Thymus (tissue), 11 donors: ENCODE results near the gene GUK1. TPM values are rescaled to one million over a fixed set of nuclear protein-coding genes. Genes with fewer than 3 reads are reported as not detected.
A peak's percentile ranks its signal among the peaks of the same experiment; 100 is the strongest.
"Not testable (repeated sequence)": the region's sequence is repeated elsewhere in the genome, so short reads cannot be mapped to it uniquely, and the experiment has no call there.

Source experiments
- DNase-seq, 9 donors: peaks; one replicate each; pipeline ENCODE4 v3.0.0-alpha.2; 2013; ENCODE audit warnings: low spot score in 9 of 9, low read depth in 6 of 9, missing footprints in 1 of 9
- H3K27ac ChIP-seq, 2 donors: one replicate each; pipeline ENCODE4 v1.5.1; 2013; ENCODE audit warnings: control low read depth in 1 of 2, low read depth in 1 of 2, low read length in 1 of 2, mild to moderate bottlenecking in 1 of 2, moderate library complexity in 1 of 2
- H3K27me3 ChIP-seq, 2 donors: one replicate each; pipeline ENCODE4 v1.5.1; 2013; ENCODE audit warnings: low read length in 1 of 2; ENCODE audit not compliant: control insufficient read depth in 2 of 2, insufficient read depth in 1 of 2
- H3K36me3 ChIP-seq, 2 donors: one replicate each; pipeline ENCODE4 v1.5.1; 2013; ENCODE audit warnings: low read length in 1 of 2, mild to moderate bottlenecking in 1 of 2, moderate library complexity in 1 of 2; ENCODE audit not compliant: control insufficient read depth in 2 of 2, insufficient read depth in 2 of 2
- H3K4me1 ChIP-seq, 2 donors: one replicate each; pipeline ENCODE4 v1.5.1; 2013; ENCODE audit warnings: low read length in 2 of 2; ENCODE audit not compliant: control insufficient read depth in 2 of 2, insufficient read depth in 2 of 2
- H3K4me3 ChIP-seq, 2 donors: one replicate each; pipeline ENCODE4 v1.5.1; 2013; ENCODE audit warnings: low read length in 2 of 2, control low read depth in 1 of 2, mild to moderate bottlenecking in 1 of 2
- H3K9me3 ChIP-seq, 2 donors: one replicate each; pipeline ENCODE4 v1.5.1; 2013; ENCODE audit warnings: low read length in 1 of 2, mild to moderate bottlenecking in 1 of 2; ENCODE audit not compliant: control insufficient read depth in 2 of 2, insufficient read depth in 1 of 2
- WGBS: extraction: QIAGEN DNeasy Blood & Tissue Kit; methylation state at CpG from one replicate; pipeline ENCODE4 v1.1.7; 2013; 5-methylcytosine and 5-hydroxymethylcytosine counted together
- polyA plus RNA-seq: library from polyadenylated mRNA; stranded (reverse); fragments of 200-250 nt; gene quantifications from one replicate; pipeline ENCODE4 v1.2.3, GENCODE V29; 2013
- total RNA-seq: library from RNA; stranded (reverse); fragments of 120-200 nt; gene quantifications from one replicate; pipeline ENCODE4 v1.2.4, GENCODE V29; 2013
- donor health status: healthy.

The GUK1 gene
- total and polyA plus RNA-seq, 2 donors = 313 to 370 TPM

DNA sequence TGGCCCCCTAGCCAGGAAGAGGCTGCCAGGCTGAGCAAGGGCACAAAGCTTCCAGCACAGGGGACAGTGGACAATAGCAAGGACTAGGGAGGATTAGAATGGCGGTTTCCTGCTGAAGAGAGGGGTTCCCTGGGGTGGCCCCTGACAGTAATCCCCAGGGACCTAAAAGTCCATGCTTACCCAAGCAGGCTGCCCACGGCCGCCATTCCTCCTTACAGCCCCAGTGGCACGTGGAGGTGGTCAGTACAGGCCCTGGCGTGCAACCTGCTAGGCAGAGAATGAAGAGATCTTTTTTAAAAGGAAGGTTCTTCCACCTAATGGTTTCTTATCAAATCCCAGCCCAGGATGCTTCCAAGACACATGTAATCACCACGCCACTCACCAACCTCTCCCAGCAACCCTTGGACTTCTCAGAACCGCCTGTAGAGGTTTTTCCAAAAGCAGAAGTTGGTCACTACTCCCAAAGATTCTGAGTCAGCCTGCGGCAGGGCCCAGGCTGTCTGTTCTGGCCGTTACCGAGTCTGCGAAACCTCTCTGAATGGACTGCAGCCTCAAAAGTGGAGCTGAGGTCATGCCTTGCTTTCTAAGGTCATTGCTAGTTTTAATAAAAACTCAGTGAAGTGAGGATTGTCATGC is 31.9 kb upstream of the GUK1 start:
- no peak for DNase-seq
- Histone ChIP-seq H3K9me3 (peaks cover 0 to 7% of the 10 kb centered on the region in 2 donors), H3K36me3 (peaks cover 17 to 20% of the 10 kb centered on the region in 2 donors), H3K4me3 (peak overlapping the region; percentile 86 to 88), H3K27ac (peak overlapping the region in 1 of 2 donors; percentile 72), H3K27me3 (no peaks in the 10 kb centered on the region), H3K4me1 (peaks cover 13 to 31% of the 10 kb centered on the region in 2 donors)
- 85% methylated on average over 11 of the region's 11 CpGs for WGBS

- Histone ChIP-seq H3K4me1 (peaks cover 11 to 26% of the 10 kb centered on the region in 2 donors), H3K4me3 (peak overlapping the region; percentile 86 to 88), H3K36me3 (peaks cover 17 to 20% of the 10 kb centered on the region in 2 donors), H3K27me3 (no peaks in the 10 kb centered on the region), H3K27ac (peak overlapping the region; percentile 72 to 90), H3K9me3 (peaks cover 0 to 5% of the 10 kb centered on the region in 2 donors)
- WGBS = 6% methylated on average over 8 of the region's 8 CpGs
- DNase-seq = no peak
These were observed 31.4 kb upstream of the GUK1 start for GRCh38 chr1:228108742-228109072.

- H3K4me3 ChIP-seq = peak within 1 kb of the TSS; percentile 86 to 88
- peaks cover 0 to 3% of the 10 kb centered on the region in 2 donors for H3K9me3 ChIP-seq
- H3K27me3 ChIP-seq = no peaks in the 10 kb centered on the region
- peaks cover 9 to 20% of the 10 kb centered on the region in 2 donors for H3K4me1 ChIP-seq
- WGBS = under 1% methylated on average over 66 of the region's 66 CpGs
- peak; percentile 91 to 98 (median 96) for DNase-seq
- H3K27ac ChIP-seq = peak within 1 kb of the TSS; percentile 72 to 90
- peaks cover 17 to 20% of the 10 kb centered on the region in 2 donors for H3K36me3 ChIP-seq
These were observed 30.8 kb upstream of the GUK1 start, which contains the start of gene MRPL55 for GRCh38 chr1:228109073-228109961. Gene MRPL55, minus strand, starts transcription at chr1:228109299. Its CDS starts 1,039 bp downstream, at chr1:228108260.

DNA sequence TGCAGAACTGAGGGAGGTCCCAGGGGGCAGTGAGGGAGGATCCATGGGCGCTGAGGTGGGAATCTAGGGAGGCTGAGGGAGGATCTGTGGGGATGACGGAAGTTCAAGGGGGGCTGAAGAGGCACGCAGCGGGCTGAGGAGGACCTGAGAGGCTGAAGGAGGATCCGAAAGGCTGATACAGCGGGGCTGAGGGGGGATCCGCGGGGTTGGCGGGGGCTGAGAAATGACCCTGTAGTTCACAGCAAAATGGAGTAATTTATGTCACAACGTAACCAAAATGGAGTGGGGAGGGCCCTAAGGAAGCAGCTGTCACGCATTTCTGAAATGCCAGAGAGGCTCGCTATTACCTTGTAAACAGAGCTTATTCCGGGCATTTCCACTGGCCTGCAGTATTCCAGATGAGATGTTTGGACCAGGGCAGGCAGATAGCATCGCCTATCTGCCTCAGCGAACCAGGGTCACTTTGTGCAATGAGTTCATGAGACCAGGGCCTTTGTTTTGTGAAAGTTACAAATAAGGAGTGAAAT is 30.1 kb upstream of the GUK1 start:
- 49% methylated on average over 15 of the region's 15 CpGs for WGBS
- H3K4me3 ChIP-seq = peak overlapping the region; percentile 86 to 88
- peaks cover 0 to 3% of the 10 kb centered on the region in 2 donors for H3K9me3 ChIP-seq
- peak in 1 of 9 donors; percentile 21 for DNase-seq
- peak overlapping the region in 1 of 2 donors; percentile 89 for H3K27ac ChIP-seq
- H3K27me3 ChIP-seq = no peaks in the 10 kb centered on the region
- H3K4me1 ChIP-seq = peaks cover 9 to 19% of the 10 kb centered on the region in 2 donors
- H3K36me3 ChIP-seq = peaks cover 17 to 20% of the 10 kb centered on the region in 2 donors

DNA sequence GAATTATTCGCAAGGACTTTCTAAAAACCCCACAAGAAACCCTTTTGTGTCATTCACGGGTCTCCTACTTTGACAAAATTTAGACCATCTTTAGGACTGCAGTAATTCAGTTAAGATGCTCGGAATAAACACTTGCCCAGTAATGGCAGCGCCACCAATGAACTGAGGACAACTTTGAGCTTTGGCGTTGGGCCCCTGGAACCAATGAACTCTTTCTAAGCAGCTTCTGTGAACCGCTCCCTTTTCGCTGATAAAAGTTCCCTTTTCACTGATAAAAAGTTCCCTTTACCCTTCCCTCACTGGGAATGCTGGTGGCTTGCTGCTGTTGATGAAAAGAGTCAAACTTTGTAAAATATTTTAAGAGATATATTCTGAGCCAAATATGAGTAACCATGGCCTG is 29.5 kb upstream of the GUK1 start:
- Histone ChIP-seq H3K27me3 (no peaks in the 10 kb centered on the region), H3K36me3 (peaks cover 17 to 20% of the 10 kb centered on the region in 2 donors), H3K4me3 (no peak overlapping the region), H3K4me1 (peaks cover 9 to 19% of the 10 kb centered on the region in 2 donors), H3K9me3 (peaks cover 0 to 3% of the 10 kb centered on the region in 2 donors), H3K27ac (no peak overlapping the region)
- 97% methylated on average over 7 of the region's 7 CpGs for WGBS
- no peak for DNase-seq

GRCh38 chr1:228111315-228111714 is 28.8 kb upstream of the GUK1 start:
- not testable (repeated sequence) for H3K9me3 ChIP-seq, H3K27me3 ChIP-seq, H3K27ac ChIP-seq, H3K4me3 ChIP-seq, DNase-seq
- H3K4me1 ChIP-seq = peaks cover 9 to 19% of the 10 kb centered on the region in 2 donors
- 97% methylated on average over 6 of the region's 6 CpGs for WGBS
- peaks cover 10 to 14% of the 10 kb centered on the region in 2 donors for H3K36me3 ChIP-seq

- no peak overlapping the region for H3K27ac ChIP-seq
- no peaks in the 10 kb centered on the region for H3K27me3 ChIP-seq
- 93% methylated on average over 7 of the region's 7 CpGs for WGBS
- DNase-seq = no peak
- H3K36me3 ChIP-seq = peaks cover 6 to 7% of the 10 kb centered on the region in 2 donors
- H3K4me1 ChIP-seq = peaks cover 9 to 19% of the 10 kb centered on the region in 2 donors
- no peak overlapping the region for H3K4me3 ChIP-seq
- H3K9me3 ChIP-seq = peaks cover 0 to 3% of the 10 kb centered on the region in 2 donors
These were observed 27.9 kb upstream of the GUK1 start for GRCh38 chr1:228112167-228112566.

- WGBS = 93% methylated on average over 1 of the region's 1 CpG
- Histone ChIP-seq H3K9me3 (peaks cover 0 to 3% of the 10 kb centered on the region in 2 donors), H3K27me3 (no peaks in the 10 kb centered on the region), H3K4me3 (no peak overlapping the region), H3K36me3 (peaks cover 3% of the 10 kb centered on the region in 2 donors), H3K27ac (no peak overlapping the region), H3K4me1 (peaks cover 9 to 19% of the 10 kb centered on the region in 2 donors)
- DNase-seq = no peak
These were observed 27.5 kb upstream of the GUK1 start for GRCh38 chr1:228112617-228113016.

GRCh38 chr1:228114827-228115226 is 25.3 kb upstream of the GUK1 start:
- no peak for DNase-seq
- Histone ChIP-seq H3K4me1 (peaks cover 4 to 5% of the 10 kb centered on the region in 2 donors), H3K4me3 (no peak overlapping the region), H3K9me3 (peaks cover 0 to 5% of the 10 kb centered on the region in 2 donors), H3K27me3 (no peaks in the 10 kb centered on the region), H3K27ac (no peak overlapping the region), H3K36me3 (no peaks in the 10 kb centered on the region)
- 93% methylated on average over 3 of the region's 3 CpGs for WGBS
